Vagina (tissue), 2 donors: ENCODE results near the gene MATCAP1. TPM values are rescaled to one million over a fixed set of nuclear protein-coding genes. Genes with fewer than 3 reads are reported as not detected.

Experiments used
- DNase-seq, 2 donors: peaks; one replicate each; pipeline ENCODE4 v3.0.0-alpha.2; 2017; ENCODE audit errors: extremely low spot score in 2 of 2
- H3K27ac ChIP-seq: fragments of 200-600 bp; sonication (generic); one replicate; pipeline ENCODE4 v1.5.1; 2019
- H3K27me3 ChIP-seq: fragments of 200-600 bp; sonication (generic); one replicate; pipeline ENCODE4 v1.5.1; 2019
- H3K36me3 ChIP-seq, 2 donors: fragments of 200-600 bp; sonication (generic); one replicate each; pipeline ENCODE4 v1.5.1; 2017 to 2019
- H3K4me1 ChIP-seq: fragments of 200-600 bp; sonication (generic); one replicate; pipeline ENCODE4 v1.5.1; 2019
- H3K4me3 ChIP-seq, 2 donors: fragments of 200-600 bp; sonication (generic); 1 replicate in 1 of 2; 2 replicates in 1 of 2; pipeline ENCODE4 v1.5.1; 2016 to 2019
- H3K9me3 ChIP-seq: fragments of 200-600 bp; sonication (generic); one replicate; pipeline ENCODE4 v1.5.1; 2019
- CTCF ChIP-seq, 3 experiments: fragments of 450-650 bp in 2 of 3; fragments of 200-600 bp in 1 of 3; sonication (generic) in 1 of 3; IDR thresholded peaks; one replicate each; pipeline ENCODE4 v1.5.1; 2017 to 2019; ENCODE audit warnings: antibody characterized with exemption in 3 of 3, mild to moderate bottlenecking in 2 of 3, moderate library complexity in 2 of 3
- POLR2A ChIP-seq, 2 donors: fragments of 450-650 bp; IDR thresholded peaks; one replicate each; pipeline ENCODE4 v1.6.1; 2017; ENCODE audit warnings: antibody characterized with exemption in 2 of 2, mild to moderate bottlenecking in 2 of 2, moderate library complexity in 2 of 2
- POLR2AphosphoS5 ChIP-seq, 2 donors: sonication (generic); formaldehyde crosslinking; IDR thresholded peaks; one replicate each; pipeline ENCODE4 v1.9.0; 2017; ENCODE audit warnings: antibody characterized with exemption in 2 of 2, mild to moderate bottlenecking in 2 of 2, low read depth in 1 of 2; ENCODE audit not compliant: insufficient read depth in 1 of 2
- intact Hi-C: fragments of 100-400 bp; cut with DNase I; formaldehyde crosslinking; loops from one replicate; pipeline ENCODE4 v1.15.1; 2023
- total RNA-seq: library from RNA; depleted of rRNA; stranded (reverse); fragments of >200 nt; gene quantifications from one replicate; pipeline ENCODE4 v1.2.3, GENCODE V29; 2016

The MATCAP1 gene
- total RNA-seq, 1 donor from 2014 or later: 17.4 TPM

- peaks cover 57% of the 10 kb centered on the region for H3K4me1 ChIP-seq
- H3K27me3 ChIP-seq: no peaks in the 10 kb centered on the region
- TF ChIP-seq POLR2A (IDR thresholded peaks at IDR 0.05): no peak
- TF ChIP-seq CTCF (IDR thresholded peaks at IDR 0.05): no peak
- TF ChIP-seq POLR2AphosphoS5 (IDR thresholded peaks at IDR 0.05; ENCODE audit: insufficient read depth in 1 of 2, low read depth in 1 of 2): no peak
- H3K4me3 ChIP-seq: no peak overlapping the region
- no peak overlapping the region for H3K27ac ChIP-seq
- no peak for DNase-seq
- H3K36me3 ChIP-seq: no peaks in the 10 kb centered on the region
- intact Hi-C loops: no loop called here
- H3K9me3 ChIP-seq: no peaks in the 10 kb centered on the region
Measured at GRCh38 chr16:67176662-67177061, 7.1 kb downstream of the MATCAP1 start.

- DNase-seq: no peak
- Histone ChIP-seq H3K27me3 (no peaks in the 10 kb centered on the region), H3K36me3 (no peaks in the 10 kb centered on the region), H3K27ac (peak overlapping the region; percentile 75), H3K4me1 (peaks cover 69% of the 10 kb centered on the region), H3K9me3 (no peaks in the 10 kb centered on the region), H3K4me3 (peak overlapping the region; percentile 37 to 62)
- TF ChIP-seq CTCF (IDR thresholded peaks at IDR 0.05): no peak
- TF ChIP-seq POLR2AphosphoS5 (IDR thresholded peaks at IDR 0.05; ENCODE audit: insufficient read depth in 1 of 2, low read depth in 1 of 2): no peak
- TF ChIP-seq POLR2A (IDR thresholded peaks at IDR 0.05): no peak
- intact Hi-C loops: no loop called here
Measured at GRCh38 chr16:67174706-67175231, 9.0 kb downstream of the MATCAP1 start.

GRCh38 chr16:67173808-67174705, 9.7 kb downstream of the MATCAP1 start:
- H3K9me3 ChIP-seq: no peaks in the 10 kb centered on the region
- peaks cover 69% of the 10 kb centered on the region for H3K4me1 ChIP-seq
- no peaks in the 10 kb centered on the region for H3K27me3 ChIP-seq
- peak; percentile 52 to 87 for TF ChIP-seq POLR2AphosphoS5 (IDR thresholded peaks at IDR 0.05; ENCODE audit: insufficient read depth in 1 of 2, low read depth in 1 of 2)
- TF ChIP-seq CTCF (IDR thresholded peaks at IDR 0.05): no peak
- DNase-seq: no peak
- intact Hi-C loops: no loop called here
- H3K4me3 ChIP-seq: peak overlapping the region; percentile 37 to 62
- no peaks in the 10 kb centered on the region for H3K36me3 ChIP-seq
- H3K27ac ChIP-seq: peak overlapping the region; percentile 75

GRCh38 chr16:67173323-67173722, 10.4 kb downstream of the MATCAP1 start:
- H3K4me1 ChIP-seq: peaks cover 67% of the 10 kb centered on the region
- peak overlapping the region; percentile 37 to 62 for H3K4me3 ChIP-seq
- intact Hi-C loops: no loop called here
- H3K36me3 ChIP-seq: no peaks in the 10 kb centered on the region
- H3K27me3 ChIP-seq: no peaks in the 10 kb centered on the region
- H3K9me3 ChIP-seq: no peaks in the 10 kb centered on the region
- TF ChIP-seq POLR2A (IDR thresholded peaks at IDR 0.05): no peak
- no peak for TF ChIP-seq CTCF (IDR thresholded peaks at IDR 0.05)
- no peak for TF ChIP-seq POLR2AphosphoS5 (IDR thresholded peaks at IDR 0.05; ENCODE audit: insufficient read depth in 1 of 2, low read depth in 1 of 2)
- DNase-seq: no peak
- peak overlapping the region; percentile 75 for H3K27ac ChIP-seq
